ENCODE measurements around the gene SPARC.
"Not testable (repeated sequence)": the region's sequence is repeated elsewhere in the genome, so short reads cannot be mapped to it uniquely, and the experiment has no call there.

The SPARC gene

GRCh38 chr5:151703227-151703626 lies 16.5 kb upstream of the SPARC start:
- no peak for DNase-seq (ENCODE audit: low read depth)
- TF ChIP-seq, protein P1, sequence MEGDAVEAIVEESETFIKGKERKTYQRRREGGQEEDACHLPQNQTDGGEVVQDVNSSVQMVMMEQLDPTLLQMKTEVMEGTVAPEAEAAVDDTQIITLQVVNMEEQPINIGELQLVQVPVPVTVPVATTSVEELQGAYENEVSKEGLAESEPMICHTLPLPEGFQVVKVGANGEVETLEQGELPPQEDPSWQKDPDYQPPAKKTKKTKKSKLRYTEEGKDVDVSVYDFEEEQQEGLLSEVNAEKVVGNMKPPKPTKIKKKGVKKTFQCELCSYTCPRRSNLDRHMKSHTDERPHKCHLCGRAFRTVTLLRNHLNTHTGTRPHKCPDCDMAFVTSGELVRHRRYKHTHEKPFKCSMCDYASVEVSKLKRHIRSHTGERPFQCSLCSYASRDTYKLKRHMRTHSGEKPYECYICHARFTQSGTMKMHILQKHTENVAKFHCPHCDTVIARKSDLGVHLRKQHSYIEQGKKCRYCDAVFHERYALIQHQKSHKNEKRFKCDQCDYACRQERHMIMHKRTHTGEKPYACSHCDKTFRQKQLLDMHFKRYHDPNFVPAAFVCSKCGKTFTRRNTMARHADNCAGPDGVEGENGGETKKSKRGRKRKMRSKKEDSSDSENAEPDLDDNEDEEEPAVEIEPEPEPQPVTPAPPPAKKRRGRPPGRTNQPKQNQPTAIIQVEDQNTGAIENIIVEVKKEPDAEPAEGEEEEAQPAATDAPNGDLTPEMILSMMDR (IDR thresholded peaks at IDR 0.05; ENCODE audit: insufficient read depth, low read depth, low read length, missing control alignments), result no peak

GRCh38 chr5:151700820-151701219 lies 14.1 kb upstream of the SPARC start:
- TF ChIP-seq, protein P1 (IDR thresholded peaks at IDR 0.05; ENCODE audit: insufficient read depth, low read depth, low read length, missing control alignments), result no peak
- H3K4me3 ChIP-seq (ENCODE audit: low read length), result no peak overlapping the region
- no peak for DNase-seq (ENCODE audit: low read depth)

More at GRCh38 chr5:151703227-151703626, 16.5 kb upstream of the SPARC start:
- H3K4me3 ChIP-seq (ENCODE audit: low read length), result no peak overlapping the region

DNA sequence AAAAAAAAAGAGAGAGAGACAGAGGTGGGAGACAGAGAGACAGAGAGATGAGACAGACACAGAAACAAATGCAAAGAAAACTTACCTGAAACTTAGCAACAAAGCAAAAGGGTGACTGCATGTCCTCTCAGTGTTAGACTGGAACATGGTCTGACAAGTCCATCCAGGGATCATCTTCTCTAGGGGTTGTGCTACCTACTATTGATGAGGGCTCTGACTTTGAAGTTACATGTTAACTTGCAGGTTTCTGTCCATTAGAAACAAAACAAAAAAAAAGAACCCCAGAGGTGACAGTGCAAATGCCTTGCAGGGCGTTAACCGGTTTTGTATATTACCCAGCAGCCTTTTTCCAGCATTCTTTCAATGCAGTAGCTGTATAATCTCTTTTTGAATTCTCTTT lies 13.6 kb upstream of the SPARC start:
- DNase-seq (ENCODE audit: low read depth), result no peak
- H3K4me3 ChIP-seq (ENCODE audit: low read length), result no peak overlapping the region
- TF ChIP-seq, protein P1 (IDR thresholded peaks at IDR 0.05; ENCODE audit: insufficient read depth, low read depth, low read length, missing control alignments), result no peak

DNA sequence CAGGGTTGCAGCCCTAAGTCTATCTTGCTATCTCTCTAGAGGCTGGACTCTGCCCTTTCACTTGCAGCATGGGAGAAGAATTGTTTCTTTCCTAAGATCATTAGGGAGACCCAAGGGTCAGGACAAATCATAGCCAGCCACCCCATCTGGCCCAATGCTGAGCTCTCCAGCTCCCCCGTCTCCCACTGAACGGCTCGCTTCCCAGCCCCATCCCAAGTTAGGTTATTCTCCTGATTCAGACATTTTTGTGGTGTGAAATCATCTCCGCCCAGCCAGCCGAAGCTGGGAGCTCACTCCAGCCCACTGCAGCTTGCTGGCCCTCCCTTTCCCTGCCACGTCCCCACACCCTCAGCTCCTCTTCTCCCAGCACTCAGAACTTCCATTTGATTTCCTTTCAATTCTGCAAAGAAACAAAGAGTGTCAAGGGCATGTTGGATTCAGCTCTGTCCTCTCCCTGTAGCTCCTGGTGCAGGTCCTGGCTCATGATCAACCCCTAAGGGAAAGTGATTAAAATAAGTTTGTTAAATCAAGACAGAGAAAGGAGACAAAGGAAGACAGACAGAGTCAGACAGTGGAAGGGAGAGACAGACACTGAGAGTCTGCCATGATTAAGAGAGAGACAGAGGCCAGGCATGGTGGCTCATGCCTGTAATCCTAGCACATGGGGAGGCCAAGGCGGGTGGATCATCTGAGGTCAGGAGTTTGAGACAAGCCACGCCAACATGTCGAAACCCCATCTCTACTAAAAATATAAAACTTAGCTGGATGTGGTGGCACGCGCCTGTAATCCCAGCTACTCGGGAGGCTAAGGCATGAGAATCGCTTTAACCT lies 12.6 kb upstream of the SPARC start:
- TF ChIP-seq, protein P1 (IDR thresholded peaks at IDR 0.05; ENCODE audit: insufficient read depth, low read depth, low read length, missing control alignments), result no peak

DNA sequence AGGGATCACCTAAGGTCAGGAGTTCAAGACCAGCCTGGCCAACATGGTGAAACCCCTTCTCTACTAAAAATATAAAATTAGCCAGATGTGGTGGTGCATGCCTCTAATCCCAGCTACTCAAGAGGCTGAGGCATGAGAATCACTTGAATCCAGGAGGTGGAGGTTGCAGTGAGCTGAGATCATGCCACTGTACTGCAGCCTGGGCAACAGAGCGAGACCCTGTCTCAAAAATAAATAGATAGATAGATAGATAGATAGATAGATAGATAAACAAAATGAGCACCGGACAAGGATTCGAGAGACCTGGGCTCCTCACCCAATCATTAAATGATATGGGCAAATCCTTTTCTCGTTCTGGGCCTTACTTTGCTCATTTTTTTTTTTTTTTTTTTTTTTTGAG lies 11.4 kb upstream of the SPARC start:
- not testable (repeated sequence) for H3K4me3 ChIP-seq (ENCODE audit: low read length); DNase-seq (ENCODE audit: low read depth)

More for the DNA sequence above, 12.6 kb upstream of the SPARC start:
- DNase-seq (ENCODE audit: low read depth), result peak; percentile 78
- no peak overlapping the region for H3K4me3 ChIP-seq (ENCODE audit: low read length)

DNA sequence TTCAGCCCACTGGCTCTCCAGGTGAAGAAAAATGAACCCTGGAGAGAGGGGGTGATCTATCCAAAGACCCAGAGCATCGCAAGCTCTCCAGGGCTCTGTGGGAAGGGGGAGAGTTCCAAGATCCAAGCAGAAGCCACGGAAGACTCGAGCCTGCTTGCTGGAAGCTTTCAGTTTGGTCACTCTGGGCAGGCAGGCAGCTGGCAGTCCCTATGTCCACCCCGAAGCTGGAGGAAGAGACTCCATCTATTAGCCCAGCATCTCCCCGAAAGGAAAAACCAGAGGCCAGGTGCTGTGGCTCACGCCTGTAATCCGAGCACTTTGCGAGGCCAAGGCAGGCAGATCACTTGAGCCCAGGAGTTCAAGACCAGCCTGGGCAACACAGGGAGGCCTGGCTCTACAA lies 10.7 kb upstream of the SPARC start:
- TF ChIP-seq, protein P1 (IDR thresholded peaks at IDR 0.05; ENCODE audit: insufficient read depth, low read depth, low read length, missing control alignments), result no peak
- no peak for DNase-seq (ENCODE audit: low read depth)
- H3K4me3 ChIP-seq (ENCODE audit: low read length), result no peak overlapping the region

DNA sequence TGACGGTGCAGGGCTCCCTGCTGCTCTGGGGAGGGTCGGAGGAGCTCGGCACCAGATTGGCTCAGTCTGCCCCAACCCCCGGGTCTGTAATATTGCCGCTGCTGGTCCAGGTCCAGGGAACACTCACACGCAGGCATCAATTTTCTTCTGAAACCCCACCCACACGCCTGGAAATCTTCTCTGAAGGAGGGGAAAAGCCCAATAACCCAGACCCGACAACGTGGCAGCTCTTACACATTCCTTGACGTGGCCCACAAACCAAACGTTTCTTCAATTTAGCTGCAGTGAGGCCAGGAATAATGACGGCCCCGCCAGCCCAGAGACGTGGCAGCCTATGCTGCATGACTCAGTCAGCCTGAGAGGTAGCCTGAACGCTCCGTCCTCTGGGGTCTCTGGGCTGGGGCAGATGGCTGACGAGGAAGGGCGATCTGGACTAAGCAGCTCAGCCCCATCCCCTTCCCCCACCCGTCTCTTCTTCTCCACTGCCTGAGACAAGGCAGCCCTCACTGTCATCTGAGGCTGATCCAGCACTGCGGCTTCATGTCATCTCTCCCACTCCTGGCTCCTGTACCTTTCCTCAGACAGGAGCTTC lies 9.9 kb upstream of the SPARC start:
- TF ChIP-seq, protein P1 (IDR thresholded peaks at IDR 0.05; ENCODE audit: insufficient read depth, low read depth, low read length, missing control alignments), result no peak
- H3K4me3 ChIP-seq (ENCODE audit: low read length), result no peak overlapping the region
- peak; percentile 34 for DNase-seq (ENCODE audit: low read depth)
